IPS-NIHi7 (cell line): Measurements from ENCODE around the gene MVD.

ENCODE experiments used
- DNase-seq: peaks from one replicate; pipeline ENCODE4 v3.0.0; 2012; ENCODE audit warnings: mixed read lengths; ENCODE audit errors: extremely low spot score

MVD gene

GRCh38 chr16:88640498-88641247 lies 22.2 kb downstream of the MVD start:
- DNase-seq: no peak

- DNase-seq: no peak
Observed at GRCh38 chr16:88640039-88640495, 22.8 kb downstream of the MVD start.

DNA sequence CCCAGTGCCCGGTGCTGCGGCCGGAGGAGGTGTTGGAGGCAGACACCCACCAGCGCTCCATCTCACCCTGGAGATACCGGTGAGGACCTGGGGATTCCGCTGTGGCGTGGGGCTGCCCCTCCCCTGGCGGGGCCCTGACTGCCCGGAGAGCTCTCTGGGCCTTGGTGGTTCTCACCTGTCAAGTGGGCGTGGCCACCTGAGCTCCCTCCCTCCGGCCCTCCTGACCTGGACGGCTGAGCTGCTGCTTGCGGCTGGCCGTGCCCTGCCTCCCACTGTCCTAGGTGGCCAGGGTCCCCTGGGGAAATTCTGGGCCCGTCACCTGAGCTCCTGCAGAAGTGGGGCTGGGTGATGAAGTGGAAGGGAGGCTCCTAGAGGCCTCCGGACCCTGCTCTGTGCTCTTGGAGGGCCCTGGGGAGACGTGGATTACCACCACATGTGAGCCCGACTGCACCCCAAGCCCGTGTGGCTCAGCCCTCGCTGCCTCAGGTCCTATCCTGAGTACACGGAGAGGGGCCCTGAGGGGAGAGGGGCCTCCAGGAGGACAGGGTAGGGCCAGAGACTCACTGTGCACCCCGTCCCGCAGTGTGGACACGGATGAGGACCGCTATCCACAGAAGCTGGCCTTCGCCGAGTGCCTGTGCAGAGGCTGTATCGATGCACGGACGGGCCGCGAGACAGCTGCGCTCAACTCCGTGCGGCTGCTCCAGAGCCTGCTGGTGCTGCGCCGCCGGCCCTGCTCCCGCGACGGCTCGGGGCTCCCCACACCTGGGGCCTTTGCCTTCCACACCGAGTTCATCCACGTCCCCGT lies 23.5 kb downstream of the MVD start:
- peak; percentile 84 for DNase-seq

- DNase-seq: no peak
Observed at GRCh38 chr16:88638323-88639230, 24.3 kb downstream of the MVD start, which contains the start of gene IL17C. Gene IL17C, plus strand, starts transcription at chr16:88638572. Its CDS starts 70 bp downstream, at chr16:88638642.

DNA sequence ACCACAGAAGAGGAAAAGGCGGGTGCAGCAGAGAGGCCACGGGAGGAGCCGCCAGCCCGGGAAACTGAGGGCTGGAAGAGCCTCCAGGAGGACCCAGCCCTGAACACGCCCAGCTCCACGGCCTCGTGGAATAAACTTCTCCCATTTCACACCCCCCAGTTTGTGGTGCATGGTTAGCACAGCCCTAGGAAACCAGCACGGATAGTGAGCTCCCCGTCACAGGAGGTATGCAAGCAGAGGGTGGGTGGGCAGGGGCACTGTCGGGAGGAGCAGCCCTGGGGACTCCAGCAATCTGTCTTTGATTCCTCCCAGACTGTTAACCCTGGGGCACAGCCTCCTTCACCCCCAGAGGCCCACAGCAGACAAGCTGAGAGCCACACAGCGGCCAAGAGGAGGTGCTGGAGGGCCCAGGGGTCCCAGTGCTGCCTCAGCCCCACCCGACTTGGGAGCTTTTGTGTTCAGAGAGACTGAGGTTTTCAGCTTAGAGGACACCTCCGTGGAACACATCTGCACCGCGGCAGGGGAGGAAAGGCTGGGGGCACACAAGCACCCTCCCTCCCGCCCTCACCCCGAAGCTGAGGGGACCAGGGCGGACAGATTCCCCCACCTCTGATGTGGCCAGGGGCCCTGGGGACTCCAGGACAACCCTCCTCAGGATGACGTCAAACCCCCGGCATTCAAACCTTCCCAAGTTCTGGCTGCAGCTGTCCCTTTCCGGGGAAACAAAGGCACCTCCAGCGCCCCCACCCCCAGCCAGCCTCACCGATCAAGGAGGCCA lies 26.2 kb downstream of the MVD start:
- no peak for DNase-seq

GRCh38 chr16:88635671-88636319 lies 27.1 kb downstream of the MVD start:
- DNase-seq: no peak

DNA sequence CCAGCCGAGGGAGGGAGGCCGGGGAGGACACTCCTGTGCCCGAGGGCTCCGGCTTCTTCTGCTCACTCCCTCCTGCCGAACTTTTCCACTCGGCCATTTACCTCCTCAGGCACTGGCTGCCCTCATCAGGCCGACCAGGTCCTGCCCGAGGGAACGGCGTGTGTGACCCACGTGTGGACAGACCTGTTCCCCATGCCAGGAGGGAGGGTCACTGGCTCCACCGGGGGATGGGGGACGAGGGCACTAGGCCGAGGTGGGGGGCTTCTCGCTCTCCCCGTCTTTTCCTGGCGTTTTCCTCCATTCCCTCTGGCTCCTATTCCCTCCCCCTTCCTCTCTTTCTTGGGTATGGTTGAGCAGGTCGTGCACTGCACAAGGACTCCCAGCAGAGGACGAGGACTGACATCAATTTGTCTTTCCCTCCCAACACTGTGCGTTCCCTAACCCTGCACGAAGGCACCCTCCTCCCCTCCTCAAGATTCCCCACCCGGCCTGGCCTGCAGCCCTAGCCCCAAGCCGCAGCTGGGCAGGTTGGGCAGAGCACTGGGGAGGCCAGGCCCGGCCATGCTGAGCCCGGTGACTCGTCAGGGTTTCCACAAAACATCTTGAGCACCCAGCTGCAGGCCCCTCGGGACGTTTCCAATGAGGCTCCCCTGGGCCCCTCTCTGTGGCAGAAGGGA lies 27.8 kb downstream of the MVD start:
- DNase-seq: no peak

DNA sequence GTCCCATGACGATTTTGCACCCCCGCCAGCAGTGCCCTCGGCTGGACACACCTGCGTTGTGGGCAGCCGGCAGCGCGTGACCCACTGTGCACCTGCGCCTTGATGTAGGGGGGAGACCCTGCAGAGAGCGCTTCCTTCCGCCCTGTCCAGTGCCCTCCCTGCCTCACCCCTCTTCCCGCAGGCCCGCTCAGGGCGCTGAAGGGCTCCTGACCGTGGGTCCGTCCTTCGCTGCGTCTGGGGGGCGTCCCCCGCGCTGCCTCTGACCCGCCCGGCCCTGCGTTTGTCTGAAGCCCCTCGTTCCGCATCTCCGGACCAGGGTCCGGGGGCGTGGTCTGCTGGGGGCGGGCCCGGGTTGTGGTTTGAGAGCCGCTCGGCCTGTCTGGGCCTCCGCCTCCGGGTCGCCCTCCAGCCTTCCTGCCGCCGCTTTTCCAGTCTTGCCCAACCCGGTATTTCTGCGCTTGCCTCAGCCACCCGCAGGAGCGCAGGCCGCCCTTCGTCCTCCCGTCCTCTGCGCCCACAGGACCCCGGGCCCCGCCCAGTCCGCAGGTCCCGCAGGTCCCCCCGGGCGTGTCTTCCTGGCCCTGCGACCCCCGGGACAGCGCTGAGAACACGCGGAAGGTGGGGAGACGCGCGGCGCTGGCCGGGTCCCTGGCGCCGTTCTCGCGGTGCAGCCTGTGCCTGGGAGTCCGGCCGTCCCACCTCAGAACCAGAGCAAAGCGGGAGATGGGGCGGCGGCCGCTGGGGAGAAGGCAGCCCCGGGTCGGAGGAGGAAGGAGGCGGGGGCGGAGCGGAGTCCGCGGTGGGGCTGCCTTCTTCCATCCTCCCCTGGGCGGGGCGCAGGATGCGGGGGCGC lies 28.5 kb downstream of the MVD start:
- peak; percentile 89 for DNase-seq

- peak; percentile 83 for DNase-seq
Observed at GRCh38 chr16:88633684-88634140, 29.2 kb downstream of the MVD start.

DNA sequence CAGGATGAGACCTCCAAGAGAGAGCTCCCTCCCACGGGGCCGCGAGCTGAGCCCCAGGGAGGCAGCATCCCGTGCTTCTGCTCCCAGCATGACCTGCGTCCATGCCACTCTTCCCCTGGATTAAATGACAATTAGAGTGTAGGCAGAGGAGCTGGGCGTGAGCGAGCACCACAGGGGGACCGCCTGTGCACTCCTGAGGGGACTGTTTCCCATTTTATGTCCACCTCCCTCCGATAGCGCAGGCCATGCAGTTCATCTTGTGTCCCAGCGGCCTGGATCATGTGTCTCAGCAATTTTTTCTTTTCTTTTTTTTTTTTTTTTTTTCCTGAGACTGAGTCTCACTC lies 30.3 kb downstream of the MVD start:
- no peak for DNase-seq

DNA sequence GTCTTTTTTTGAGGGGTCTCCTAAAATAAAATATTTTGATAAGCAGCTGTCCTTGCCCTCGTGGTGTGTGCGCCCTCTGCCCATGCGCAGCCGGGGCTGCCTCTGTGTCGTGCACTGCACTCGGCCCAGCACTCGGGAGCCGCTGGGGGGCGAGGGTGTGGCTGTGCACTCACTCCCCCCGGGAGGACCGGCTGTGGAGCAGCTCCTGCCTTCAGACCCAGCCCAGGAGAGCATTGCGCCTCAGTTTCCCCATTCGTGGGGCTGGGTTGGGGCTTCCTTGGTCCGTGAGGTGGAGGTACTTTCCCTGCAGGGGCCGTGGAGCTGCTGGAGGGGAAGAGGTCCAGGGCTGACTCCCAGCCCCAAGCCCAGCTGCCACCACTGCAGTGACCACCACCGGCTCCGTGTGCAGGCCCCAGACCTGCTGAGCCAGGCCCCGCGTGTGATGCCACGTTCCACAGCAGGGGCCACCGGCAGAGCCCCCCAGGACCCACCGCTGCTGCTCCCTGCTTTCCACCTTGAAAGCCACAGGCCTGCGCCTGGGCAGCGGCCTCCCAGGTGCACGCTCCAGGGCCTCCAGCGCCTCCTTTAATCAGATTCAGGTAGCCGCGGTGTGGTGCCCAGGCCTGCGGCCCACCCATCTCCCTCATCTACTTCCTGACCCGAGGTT lies 30.8 kb downstream of the MVD start:
- DNase-seq: no peak

DNA sequence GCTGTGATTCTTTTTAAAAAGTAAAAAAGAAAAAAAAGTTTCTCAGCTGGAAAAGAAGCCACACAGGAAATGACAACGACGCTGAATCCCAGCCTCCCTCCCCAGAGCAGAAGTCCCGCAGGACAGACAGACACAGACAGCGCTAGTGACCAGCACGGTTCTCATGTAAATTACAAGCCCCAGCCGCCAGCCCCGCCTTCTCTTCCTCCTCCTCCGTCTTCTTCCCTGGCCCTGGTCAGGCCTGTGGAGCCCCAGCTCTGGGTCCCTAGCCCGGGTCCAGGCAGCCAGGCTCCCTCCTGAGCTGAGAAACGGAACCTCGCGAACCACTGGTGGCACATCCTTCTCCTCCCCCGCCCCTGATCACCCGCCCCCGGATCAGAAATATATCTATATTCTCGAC lies 31.5 kb downstream of the MVD start:
- no peak for DNase-seq

DNA sequence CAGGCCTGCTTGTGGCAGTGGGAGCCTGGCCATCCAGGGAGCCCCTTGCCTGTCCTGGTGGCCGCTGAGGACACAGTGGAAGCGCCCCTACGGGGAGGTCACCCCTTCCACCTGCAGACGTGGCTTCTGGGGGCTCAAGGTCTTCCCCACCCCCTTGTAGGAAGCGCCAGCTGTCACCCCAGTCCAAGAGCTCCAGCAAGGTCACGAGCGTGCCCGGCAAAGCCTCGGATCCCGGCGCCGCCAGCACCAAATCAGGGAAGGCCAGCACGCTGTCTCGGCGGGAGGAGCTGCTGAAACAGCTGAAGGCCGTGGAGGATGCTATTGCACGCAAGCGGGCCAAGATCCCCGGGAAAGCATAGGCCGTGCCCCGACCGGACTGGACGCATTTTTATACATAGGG lies 31.9 kb downstream of the MVD start:
- DNase-seq: no peak

DNA sequence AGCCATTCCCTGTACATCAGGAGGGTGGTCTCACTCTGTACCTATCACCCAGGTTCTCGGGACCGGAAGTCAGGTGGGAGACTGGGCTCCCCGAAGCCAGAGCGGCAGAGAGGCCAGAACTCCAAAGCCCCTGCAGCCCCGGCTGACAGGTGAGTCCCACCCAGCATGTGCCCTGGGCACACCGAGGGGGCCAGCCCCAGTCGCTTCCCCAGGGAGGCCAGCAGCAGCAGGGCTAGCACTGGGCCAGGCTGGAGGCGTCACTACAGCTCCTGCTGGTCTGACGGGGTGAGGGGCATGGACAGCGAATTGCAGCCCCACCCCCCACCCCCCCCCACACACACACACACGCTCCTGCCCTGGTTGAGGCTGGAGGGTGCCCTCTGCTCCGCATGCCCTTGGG lies 32.5 kb downstream of the MVD start:
- DNase-seq: no peak

GRCh38 chr16:88629835-88630234 lies 33.1 kb downstream of the MVD start:
- no peak for DNase-seq

- DNase-seq: peak; percentile 87
Observed at GRCh38 chr16:88628512-88628974, 34.3 kb downstream of the MVD start.

DNA sequence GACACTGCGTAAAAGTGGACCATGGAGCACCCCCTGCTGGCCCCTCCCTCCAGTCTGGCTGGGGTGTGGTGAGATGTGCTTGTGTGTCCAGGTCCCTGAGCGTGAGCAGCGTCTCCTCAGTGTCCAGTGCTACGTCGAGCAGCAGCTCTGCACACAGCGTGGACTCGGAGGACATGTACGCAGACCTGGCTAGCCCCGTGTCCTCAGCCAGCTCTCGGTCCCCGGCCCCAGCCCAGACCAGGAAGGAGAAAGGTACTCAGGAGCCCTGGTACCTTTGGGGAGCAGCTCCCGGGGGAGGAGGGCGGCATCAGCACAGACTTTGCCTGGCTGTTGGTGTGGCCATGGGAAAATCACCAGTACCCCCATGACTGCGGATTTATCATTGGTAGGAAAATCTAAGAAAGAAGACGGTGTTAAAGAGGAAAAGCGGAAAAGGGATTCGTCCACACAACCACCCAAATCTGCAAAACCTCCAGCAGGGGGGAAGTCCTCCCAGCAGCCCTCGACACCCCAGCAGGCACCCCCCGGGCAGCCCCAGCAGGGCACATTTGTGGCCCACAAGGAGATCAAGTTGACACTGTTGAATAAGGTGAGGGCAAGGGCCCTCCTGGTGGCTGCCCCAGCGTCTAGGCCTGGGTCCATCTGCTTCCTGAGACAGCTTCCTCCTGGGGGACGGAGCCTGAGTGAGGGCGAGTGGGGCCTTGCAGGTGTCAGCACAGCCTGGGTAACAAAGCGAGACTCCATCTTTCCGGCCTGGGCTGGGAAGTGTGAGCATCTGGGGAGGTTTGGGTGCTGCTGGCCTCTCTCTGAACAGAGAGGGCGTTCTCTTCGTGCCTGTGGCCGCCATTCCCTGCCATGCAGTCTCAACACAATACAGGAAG lies 35.1 kb downstream of the MVD start:
- DNase-seq: no peak
